ENCODE measurements around the gene STK39.

Gene STK39

GRCh38 chr2:167937403-167937802 is 310.0 kb downstream of the STK39 start:
- DNase-seq (ENCODE audit: low read depth in 2 of 2, low spot score in 1 of 2), result no peak

GRCh38 chr2:167935803-167936110 is 311.6 kb downstream of the STK39 start:
- DNase-seq (ENCODE audit: low read depth in 2 of 2, low spot score in 1 of 2), result no peak

- DNase-seq (ENCODE audit: low read depth in 2 of 2, low spot score in 1 of 2), result no peak
Observed at GRCh38 chr2:167933097-167933814, 314.1 kb downstream of the STK39 start.

GRCh38 chr2:167932123-167932693 is 315.2 kb downstream of the STK39 start:
- no peak for DNase-seq (ENCODE audit: low read depth in 2 of 2, low spot score in 1 of 2)

GRCh38 chr2:167929484-167929883 is 317.9 kb downstream of the STK39 start:
- no peak for DNase-seq (ENCODE audit: low read depth in 2 of 2, low spot score in 1 of 2)

GRCh38 chr2:167928434-167928833 is 319.0 kb downstream of the STK39 start:
- no peak for DNase-seq (ENCODE audit: low read depth in 2 of 2, low spot score in 1 of 2)

- no peak for DNase-seq (ENCODE audit: low read depth in 2 of 2, low spot score in 1 of 2)
Observed at GRCh38 chr2:167925758-167926157, 321.6 kb downstream of the STK39 start.

- no peak for DNase-seq (ENCODE audit: low read depth in 2 of 2, low spot score in 1 of 2)
Observed at GRCh38 chr2:167924556-167924955, 322.8 kb downstream of the STK39 start.

GRCh38 chr2:167916756-167917155 is 330.6 kb downstream of the STK39 start:
- no peak for DNase-seq (ENCODE audit: low read depth in 2 of 2, low spot score in 1 of 2)

GRCh38 chr2:167914969-167915368 is 332.4 kb downstream of the STK39 start:
- no peak for DNase-seq (ENCODE audit: low read depth in 2 of 2, low spot score in 1 of 2)

- no peak for DNase-seq (ENCODE audit: low read depth in 2 of 2, low spot score in 1 of 2)
Observed at GRCh38 chr2:167908786-167909185, 338.6 kb downstream of the STK39 start.

- DNase-seq (ENCODE audit: low read depth in 2 of 2, low spot score in 1 of 2), result no peak
Observed at GRCh38 chr2:167905668-167906067, 341.7 kb downstream of the STK39 start.
